MM.1S (cell line): Measurements from ENCODE around the gene NAA15.

Source experiments
- CTCF ChIP-seq: fragments of 300-600 bp; sonication (generic); IDR thresholded peaks from 2 replicates; pipeline ENCODE4 v1.5.1; 2016; ENCODE audit warnings: antibody characterized with exemption, low read length, mixed read lengths
- EZH2 ChIP-seq: fragments of 300-600 bp; sonication (generic); optimal IDR thresholded peaks from 2 replicates; pipeline ENCODE3; 2017; ENCODE audit warnings: low read depth, mild to moderate bottlenecking, antibody characterized with exemption, low read length, mixed read lengths

DNA sequence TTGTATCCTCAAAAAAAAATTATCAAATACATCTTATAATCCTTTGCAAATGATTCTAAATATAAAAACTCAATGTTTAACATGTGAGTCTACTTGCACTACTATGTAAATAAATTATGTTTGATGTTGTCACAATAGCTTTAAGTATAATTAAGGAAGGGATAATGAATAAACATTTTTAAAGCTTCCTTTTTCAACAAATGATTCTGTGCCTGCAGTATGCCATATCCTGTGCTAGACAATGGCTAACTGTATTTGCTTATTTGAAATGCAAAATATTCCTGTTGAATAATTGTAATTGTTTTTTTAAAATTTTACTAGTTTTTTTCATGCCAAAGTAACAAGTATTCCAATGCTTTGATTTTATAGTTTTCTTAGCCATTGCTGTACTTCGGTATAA, 60.0 kb downstream of the NAA15 start:
- TF ChIP-seq CTCF (no peak), EZH2 (no peak)
